H4 (cell line): Measurements from ENCODE around the gene SBF2. TPM values are rescaled to one million over a fixed set of nuclear protein-coding genes. Genes with fewer than 3 reads are reported as not detected.
"Not testable (repeated sequence)": the region's sequence is repeated elsewhere in the genome, so short reads cannot be mapped to it uniquely, and the experiment has no call there.

Experiments used
- DNase-seq: peaks from one replicate; pipeline ENCODE4 v3.0.0-alpha.2; 2015; ENCODE audit warnings: low spot score
- total RNA-seq: library from RNA; depleted of rRNA; stranded (reverse); fragments of >200 nt; shearing (Covaris generic); gene quantifications from 2 replicates; pipeline ENCODE4 v1.2.3, GENCODE V29; 2014

Gene SBF2
- total RNA-seq, 1 experiment from 2014 or later, result 27.0 TPM

GRCh38 chr11:9752091-9752490 is 541.9 kb downstream of the SBF2 start:
- peak; percentile 71 for DNase-seq

- no peak for DNase-seq
These were observed 543.5 kb downstream of the SBF2 start for GRCh38 chr11:9750551-9750950.

DNA sequence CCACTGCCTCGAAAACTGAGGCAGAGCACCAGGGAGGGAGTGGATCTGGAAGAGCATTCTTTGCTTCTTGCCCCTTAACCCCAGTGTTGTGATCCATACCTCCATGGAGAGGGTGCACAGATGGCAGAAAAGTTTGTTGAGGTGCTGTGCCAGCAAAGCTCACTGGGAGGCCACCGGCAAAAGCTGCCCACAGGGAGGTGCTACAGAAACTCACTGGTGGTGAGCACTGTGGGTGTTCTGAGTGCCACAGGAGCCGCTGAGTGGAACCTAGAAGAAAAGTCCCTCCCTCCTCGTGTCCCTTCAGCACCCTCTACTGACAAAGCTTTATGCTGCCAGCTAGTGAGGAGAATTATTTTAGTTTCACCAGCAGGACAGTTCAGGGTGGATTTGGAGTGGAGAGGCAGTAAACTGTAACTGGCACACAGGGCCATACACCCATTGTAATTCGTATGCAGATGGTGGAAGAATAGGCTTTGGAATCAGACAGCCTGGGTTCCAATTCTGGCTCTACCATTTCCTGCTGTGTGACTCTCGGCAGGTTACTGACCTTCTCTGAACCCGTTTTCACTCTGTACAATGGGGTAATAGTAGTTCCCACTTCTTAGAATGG is 545.6 kb downstream of the SBF2 start:
- peak; percentile 88 for DNase-seq

GRCh38 chr11:9747828-9748227 is 546.2 kb downstream of the SBF2 start:
- DNase-seq, result no peak

DNA sequence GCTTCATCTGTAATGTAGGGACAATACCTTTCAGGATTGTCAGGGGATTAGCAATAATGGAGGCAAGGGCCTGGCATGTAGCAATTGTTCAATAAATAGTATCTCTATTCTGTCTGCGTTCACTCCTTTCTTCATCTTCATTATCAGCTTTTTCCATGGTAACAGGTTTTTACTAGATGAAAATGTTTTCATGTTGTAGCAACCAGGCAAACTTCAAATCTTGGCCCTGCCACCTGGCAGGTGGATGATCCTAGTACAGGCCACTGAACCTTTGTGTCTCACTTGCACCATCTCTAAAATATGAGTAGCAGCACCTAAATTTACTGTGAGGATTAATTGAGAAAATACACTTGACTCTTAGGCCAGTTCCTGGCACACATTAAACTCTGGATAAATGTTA is 546.8 kb downstream of the SBF2 start:
- DNase-seq, result no peak

DNA sequence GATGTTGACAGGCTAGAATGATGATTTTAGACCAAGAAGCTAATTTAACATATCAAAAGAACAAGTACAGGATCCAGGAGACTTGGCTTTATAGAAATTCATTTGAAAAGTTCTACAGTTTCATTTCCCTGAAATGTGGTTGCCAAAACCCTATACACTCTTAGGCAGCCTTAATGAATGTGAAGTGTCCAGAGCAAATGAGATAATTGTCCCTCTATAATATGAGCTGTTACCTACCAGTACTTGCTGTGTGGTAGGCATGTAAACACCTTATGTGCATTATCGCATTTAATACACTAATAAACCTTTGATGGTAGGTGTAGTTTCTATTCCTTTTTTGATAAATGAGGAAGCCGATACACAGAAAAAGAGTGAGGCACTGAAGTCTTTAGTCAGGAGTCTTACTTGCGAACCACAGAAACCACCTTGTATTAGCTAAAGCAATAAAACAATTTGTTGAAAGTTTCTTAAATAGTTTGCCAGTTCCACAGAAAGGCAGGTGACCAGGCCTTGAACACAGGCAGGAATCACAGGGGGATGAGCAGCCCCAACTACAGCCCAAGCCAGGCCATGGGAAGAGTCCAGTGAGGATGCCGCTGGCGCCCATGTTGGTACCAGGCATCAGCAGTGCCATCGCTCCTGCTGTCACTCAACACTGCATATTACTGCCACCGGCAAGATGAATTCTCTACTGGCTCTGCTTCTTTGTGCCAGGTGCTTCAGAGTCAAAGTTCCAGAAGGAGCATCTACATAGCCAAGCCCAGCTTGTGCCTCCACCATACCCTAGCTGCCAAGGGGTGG is 548.4 kb downstream of the SBF2 start:
- DNase-seq, result no peak

GRCh38 chr11:9743512-9743911 is 550.5 kb downstream of the SBF2 start:
- not testable (repeated sequence) for DNase-seq

GRCh38 chr11:9741260-9741659 is 552.8 kb downstream of the SBF2 start:
- DNase-seq, result no peak

GRCh38 chr11:9740202-9740883 is 553.7 kb downstream of the SBF2 start:
- DNase-seq, result no peak

GRCh38 chr11:9739123-9739900 is 554.7 kb downstream of the SBF2 start:
- DNase-seq, result no peak

DNA sequence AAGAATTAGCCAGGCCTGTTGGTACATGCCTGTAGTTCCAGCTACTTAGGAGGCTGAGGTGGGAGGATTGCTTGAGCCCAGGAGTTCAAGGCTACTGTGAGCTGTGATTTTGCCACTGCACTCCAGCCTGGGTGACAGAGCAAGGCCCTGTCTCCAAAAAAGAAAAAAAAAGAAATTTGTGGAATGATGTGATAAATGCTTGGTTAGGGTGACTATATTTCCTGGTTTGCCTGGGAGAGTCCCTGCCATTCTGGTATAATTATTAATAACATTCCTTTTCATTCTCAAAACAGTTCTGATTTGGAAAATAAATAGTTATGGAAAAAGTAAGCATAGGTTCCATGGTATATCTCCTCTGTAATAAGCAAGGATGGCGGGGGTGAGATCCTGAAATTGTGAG is 555.3 kb downstream of the SBF2 start:
- no peak for DNase-seq

DNA sequence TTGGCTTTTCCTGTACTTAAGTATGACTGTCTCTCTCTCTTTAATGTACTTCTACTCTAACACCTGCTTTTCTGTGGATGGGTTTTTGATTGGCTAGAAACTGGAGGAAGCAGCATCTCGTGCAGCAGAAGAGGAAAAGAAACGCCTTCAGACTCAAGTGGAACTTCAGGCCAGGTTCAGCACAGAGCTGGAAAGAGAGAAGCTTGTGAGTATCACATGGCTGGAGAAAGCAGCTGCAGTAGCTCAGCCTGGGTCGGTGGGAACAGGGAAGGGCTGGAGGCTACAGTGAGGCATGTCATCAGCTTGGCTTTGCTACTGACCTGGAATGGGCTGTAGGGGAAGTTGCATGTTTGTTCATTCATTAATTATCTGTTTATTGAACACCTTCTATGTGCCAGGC is 555.9 kb downstream of the SBF2 start:
- DNase-seq, result no peak

DNA sequence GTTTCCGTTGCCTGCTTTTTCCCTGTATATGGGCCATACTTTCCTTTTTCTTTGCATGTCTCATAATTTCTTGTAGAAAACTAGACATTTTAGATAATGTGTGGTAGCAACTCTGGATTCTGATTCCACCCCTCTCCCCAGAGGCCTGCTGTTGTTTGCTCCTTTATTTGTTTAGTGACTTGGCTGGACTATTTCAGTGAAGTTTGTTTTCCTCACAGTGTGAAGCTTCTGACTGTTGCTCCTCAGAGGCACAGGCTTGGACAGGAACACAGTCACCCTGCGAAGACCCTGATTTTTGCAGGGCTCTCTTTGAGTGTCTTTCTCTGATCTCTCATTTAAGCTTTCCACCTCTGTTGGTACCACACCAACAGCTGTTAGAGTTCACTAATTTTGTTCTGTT is 557.7 kb downstream of the SBF2 start:
- no peak for DNase-seq

- no peak for DNase-seq
These were observed 558.1 kb downstream of the SBF2 start for GRCh38 chr11:9735919-9736318.

- no peak for DNase-seq
These were observed 558.8 kb downstream of the SBF2 start for GRCh38 chr11:9735236-9735635.

DNA sequence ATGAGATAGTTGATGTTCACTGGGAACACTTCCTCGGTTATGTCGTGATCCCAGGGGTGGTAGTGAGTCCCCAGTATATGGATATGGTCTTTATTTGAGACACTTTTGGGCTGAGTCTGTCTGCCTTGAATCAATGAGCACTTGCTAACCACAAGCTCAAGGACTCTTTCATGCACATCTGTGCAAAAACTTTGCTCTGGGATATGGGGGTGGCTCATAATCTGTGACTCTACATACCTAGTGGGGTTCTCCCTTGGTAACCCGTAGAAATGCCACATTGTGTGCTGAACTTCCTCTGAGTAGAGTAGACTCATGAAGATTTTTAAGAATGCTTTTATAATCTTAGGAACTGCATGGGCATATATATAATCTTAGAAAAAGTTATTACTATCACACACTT is 560.8 kb downstream of the SBF2 start:
- DNase-seq, result no peak

DNA sequence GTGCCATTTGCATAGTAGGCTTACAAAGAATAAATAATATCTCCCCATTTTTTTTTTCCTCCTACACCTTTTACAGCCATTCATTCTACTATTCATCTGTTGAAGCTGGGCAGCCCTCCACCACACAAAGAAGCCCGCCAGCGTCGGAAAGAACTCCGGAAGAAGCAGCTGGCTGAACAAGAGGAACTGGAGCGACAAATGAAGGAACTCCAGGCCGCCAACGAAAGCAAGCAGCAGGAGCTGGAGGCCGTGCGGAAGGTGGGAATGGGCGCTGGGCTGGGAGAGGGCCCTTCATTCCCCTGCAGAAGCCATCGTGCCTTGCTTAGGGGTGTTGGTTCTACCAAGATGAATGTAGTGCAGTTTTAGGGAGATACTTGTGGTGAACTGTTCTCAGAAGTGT is 561.6 kb downstream of the SBF2 start:
- DNase-seq, result no peak

- DNase-seq, result no peak
These were observed 562.8 kb downstream of the SBF2 start for GRCh38 chr11:9731256-9731655.
